Right ventricle myocardium inferior (tissue), 1 donor: ENCODE results near the gene POR. TPM values are rescaled to one million over a fixed set of nuclear protein-coding genes. Genes with fewer than 3 reads are reported as not detected.

Experiments used
- ATAC-seq: fragments of 200-7000 bp; cut with Tn5 transposase; one replicate; pipeline ENCODE4 v1.9.1; 2020; ENCODE audit warnings: mild to moderate bottlenecking, moderate library complexity
- DNase-seq: peaks from one replicate; pipeline ENCODE4 v3.0.0; 2021; ENCODE audit errors: missing footprints
- intact Hi-C: fragments of 100-400 bp; cut with DNase I; formaldehyde crosslinking; loops from one replicate; pipeline ENCODE4 v1.11.0; 2022
- total RNA-seq: library from RNA; stranded (reverse); fragmentation: NEBNext Ultra II Directional; extraction: Animal tissue kit (Norgen Biotek cat#: 25700); gene quantifications from one replicate; pipeline ENCODE4 v1.2.1, GENCODE V29; 2021
- donor health status: DM: no; HTN: yes; CAD: no; lungs with severe emphysema.

Gene POR
- total RNA-seq, 1 donor from 2014 or later, result 66.3 TPM

DNA sequence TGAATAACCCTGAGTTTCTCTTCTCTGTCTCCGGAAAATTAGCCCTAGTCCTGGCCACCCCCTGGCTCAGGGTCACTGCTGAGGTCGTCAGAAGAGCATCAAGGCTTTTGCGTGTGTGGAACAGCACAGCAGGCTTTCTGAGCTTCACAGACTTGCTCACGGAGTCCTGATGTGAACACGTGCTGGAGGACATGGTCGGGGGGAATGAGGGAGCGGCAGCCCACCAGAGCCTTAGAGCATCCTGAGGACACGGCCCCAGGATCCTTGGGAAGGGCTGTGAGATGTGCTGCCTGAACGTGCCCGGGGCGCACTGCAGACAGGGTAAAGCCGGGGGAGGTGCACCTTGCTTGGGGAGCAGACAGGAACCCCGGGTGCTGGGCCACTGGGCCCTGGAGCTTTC lies 50.7 kb downstream of the POR start:
- intact Hi-C loops, result loop anchor here (2.0 to 5.0 kb wide), 2 partner anchors 48 to 87 kb away; partner anchors contain the start of genes POR and RHBDD2
- ATAC-seq (no peak), DNase-seq (peak; percentile 41)

- intact Hi-C loops, result loop anchor here (2.0 to 5.0 kb wide), 2 partner anchors 49 to 88 kb away; partner anchors contain the start of genes POR and RHBDD2
- DNase-seq, result peak; percentile 78
- peak; percentile 88 for ATAC-seq
Observed at GRCh38 chr7:75966190-75966961, 51.4 kb downstream of the POR start.

- intact Hi-C loops, result loop anchor here (2.0 to 5.0 kb wide), 2 partner anchors 50 to 88 kb away; partner anchors contain the start of genes POR and RHBDD2
- peak; percentile 71 for DNase-seq
Observed at GRCh38 chr7:75967055-75967454, 52.1 kb downstream of the POR start.

DNA sequence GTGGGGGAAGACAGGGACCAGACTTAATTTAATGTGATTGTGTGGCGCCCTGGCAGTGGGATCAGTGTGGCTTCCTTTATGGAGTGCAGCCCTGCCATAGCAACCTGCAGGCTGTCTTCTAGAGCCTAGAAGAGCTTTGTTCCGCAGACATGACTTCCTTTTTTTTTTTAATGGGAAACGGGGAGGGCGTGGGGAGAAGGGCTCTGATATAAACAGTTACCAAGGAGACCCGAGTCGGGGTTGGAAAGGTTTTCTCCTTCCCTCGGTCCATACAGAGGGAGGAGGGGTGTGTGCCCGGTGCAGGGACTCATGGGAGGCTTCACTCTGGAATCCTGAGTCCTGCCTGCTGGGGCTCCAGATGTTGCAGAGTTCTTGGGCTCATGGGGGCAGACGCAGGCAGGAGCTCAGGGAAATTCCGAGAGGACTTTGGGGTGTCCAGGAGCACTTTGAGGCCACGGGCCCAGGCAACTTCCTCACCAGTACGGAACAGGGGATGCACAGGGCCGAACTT lies 52.6 kb downstream of the POR start:
- ATAC-seq (peak; percentile 18), DNase-seq (peak; percentile 67)
- intact Hi-C loops, result loop anchor here (2.0 to 5.0 kb wide), 2 partner anchors 50 to 89 kb away; partner anchors contain the start of genes POR and RHBDD2

More at GRCh38 chr7:75967055-75967454, 52.1 kb downstream of the POR start:
- no peak for ATAC-seq

DNA sequence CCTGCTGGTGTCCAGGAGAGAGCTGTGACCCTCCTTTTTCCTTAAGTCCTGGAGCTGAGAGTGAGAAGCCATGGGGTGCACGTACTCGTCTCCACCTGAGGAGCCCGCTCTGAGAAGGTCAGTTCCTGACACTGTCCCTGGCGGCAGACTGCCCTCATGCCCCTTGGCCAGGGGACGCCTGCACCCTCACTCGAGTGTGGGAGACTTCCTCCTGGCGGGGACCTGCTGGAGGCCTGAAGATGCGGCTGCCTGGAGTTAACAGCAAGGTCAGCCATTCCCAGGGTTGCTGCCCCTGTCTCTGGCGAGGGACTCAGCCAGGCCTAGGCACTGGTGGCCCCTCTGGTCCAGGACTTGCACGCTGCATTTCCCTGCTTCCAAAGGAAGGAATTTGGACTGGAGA lies 53.1 kb downstream of the POR start:
- DNase-seq, result no peak
- no peak for ATAC-seq
- intact Hi-C loops, result loop anchor here (5.0 kb wide), 1 partner anchor 51 kb away; the partner anchor contains the start of gene POR

DNA sequence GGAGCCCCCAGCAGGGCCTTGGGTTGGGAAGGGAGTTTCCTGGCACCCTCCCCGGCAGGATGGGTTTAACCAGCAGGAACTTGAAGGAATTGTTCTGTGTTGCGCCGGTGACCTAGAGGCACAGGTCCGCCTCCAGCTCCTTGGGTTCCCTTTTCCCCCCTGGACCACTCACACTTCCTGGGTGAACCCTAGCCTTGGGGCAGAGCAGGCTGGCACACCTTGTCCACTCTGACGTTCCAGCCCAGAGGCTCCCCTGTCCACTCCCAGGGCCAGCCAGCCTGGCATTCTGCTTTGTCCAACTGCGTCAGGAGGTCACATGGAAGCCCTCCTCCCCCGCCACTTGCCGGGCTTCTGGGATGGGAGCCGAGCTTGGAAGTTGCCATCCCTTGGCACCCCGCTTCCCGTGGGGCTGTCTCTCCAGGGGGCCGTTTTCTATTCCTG lies 53.6 kb downstream of the POR start:
- ATAC-seq (no peak), DNase-seq (peak; percentile 63)
- intact Hi-C loops, result loop anchor here (5.0 kb wide), 1 partner anchor 51 kb away; the partner anchor contains the start of gene POR

GRCh38 chr7:75969182-75969581 lies 54.2 kb downstream of the POR start:
- no peak for ATAC-seq
- peak; percentile 70 for DNase-seq
- intact Hi-C loops, result loop anchor here (5.0 kb wide), 1 partner anchor 52 kb away; the partner anchor contains the start of gene POR

DNA sequence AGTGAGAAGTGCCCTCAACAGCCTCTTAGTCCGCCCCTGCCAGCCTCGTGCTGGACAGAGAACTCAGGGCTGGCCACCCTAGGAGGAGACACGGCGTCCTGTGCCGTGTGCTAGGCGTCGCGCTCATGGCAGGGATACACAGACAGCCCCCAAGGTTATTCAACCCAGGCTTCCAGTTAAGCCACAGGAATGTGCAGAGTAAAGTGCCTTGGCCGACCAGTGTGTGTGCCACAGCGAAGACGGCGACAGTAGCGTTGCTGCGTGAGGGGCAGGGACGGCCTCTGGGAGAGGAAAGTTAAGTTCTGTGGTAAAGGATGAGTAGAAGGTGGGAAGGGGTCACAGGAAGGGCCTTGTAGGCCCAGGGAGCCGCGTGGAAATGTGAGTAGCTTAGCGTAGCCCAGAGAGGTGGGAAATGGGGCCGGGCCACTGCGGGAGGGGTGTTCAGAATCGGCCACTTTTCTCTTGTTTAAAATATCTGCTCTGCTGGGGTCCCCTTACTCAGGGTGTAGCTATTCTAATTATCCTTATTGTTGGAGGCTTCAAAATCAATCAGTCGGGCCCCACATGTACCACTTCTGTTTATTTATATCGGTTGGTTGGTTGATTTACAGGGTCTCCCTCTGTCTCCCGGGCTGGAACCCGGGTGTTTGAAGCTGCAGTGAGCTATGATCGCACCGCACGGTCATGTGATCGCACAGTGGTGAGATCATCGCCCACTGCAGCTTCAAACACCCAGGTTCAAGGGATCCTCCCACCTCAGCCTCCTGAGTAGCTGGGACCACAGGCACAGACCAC lies 54.9 kb downstream of the POR start:
- DNase-seq, result peak; percentile 44
- intact Hi-C loops, result loop anchor here (5.0 kb wide), 1 partner anchor 53 kb away; the partner anchor contains the start of gene POR
- no peak for ATAC-seq

- ATAC-seq, result no peak
- DNase-seq, result peak; percentile 18
- intact Hi-C loops, result no loop called here
Observed at GRCh38 chr7:75971309-75971960, 56.5 kb downstream of the POR start.

- DNase-seq (peak; percentile 89), ATAC-seq (peak; percentile 73)
- intact Hi-C loops, result no loop called here
Observed at GRCh38 chr7:75971961-75972763, 57.2 kb downstream of the POR start.

- intact Hi-C loops, result no loop called here
- peak; percentile 73 for ATAC-seq
- DNase-seq, result peak; percentile 84
Observed at GRCh38 chr7:75977743-75978142, 62.8 kb downstream of the POR start.

DNA sequence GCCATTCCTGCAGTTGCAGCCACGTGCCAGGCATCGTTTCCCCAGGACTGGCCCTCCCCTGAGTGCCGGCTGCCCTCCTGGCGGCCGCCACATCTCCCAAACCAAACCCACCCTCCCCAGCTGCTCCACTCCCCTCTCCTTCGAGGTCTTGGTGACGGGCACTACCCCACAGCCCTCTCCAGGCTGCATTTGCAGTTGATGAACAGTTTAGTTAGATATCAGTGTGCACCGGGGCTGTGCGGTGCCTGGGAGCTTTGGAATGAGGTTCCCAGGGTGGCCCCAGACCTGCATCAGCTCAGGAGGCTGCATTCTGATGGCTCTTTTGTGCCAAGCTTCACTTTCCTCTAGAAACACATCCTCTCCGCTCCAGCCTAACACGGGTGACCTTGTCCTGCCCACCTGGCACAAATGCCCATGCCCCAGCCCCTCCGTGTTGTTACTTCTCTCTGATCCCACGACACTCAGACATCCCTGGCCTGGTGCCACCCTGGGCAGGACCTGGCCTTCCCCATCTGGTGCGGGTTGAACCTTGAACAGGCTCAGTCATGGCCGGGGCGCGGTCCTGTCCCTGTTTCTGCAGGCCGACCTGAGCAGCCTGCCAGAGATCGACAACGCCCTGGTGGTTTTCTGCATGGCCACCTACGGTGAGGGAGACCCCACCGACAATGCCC lies 64.9 kb downstream of the POR start:
- intact Hi-C loops, result no loop called here
- DNase-seq, result peak; percentile 75

GRCh38 chr7:75980430-75981202 lies 65.7 kb downstream of the POR start:
- DNase-seq, result peak; percentile 67
- intact Hi-C loops, result no loop called here
- no peak for ATAC-seq

More for the DNA sequence above, 64.9 kb downstream of the POR start:
- no peak for ATAC-seq

DNA sequence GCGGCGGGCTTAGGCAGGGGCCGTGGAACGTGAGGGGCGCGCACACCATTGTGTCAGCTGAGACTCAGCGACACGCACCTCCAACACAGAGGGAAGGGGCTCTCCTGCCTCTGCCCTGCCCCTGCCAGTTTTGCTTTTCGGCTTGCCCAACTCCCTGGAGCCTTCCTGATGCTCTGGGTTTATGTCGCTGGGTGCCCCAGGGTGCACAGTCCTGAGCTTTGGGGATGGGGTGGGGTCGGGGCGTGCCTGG lies 66.2 kb downstream of the POR start:
- no peak for ATAC-seq
- intact Hi-C loops, result no loop called here
- DNase-seq, result no peak

- ATAC-seq, result no peak
- intact Hi-C loops, result no loop called here
- peak; percentile 45 for DNase-seq
Observed at GRCh38 chr7:75981453-75982305, 66.7 kb downstream of the POR start.
